SK-N-SH (cell line): ENCODE results near the gene IQSEC1. TPM values are rescaled to one million over a fixed set of nuclear protein-coding genes. Genes with fewer than 3 reads are reported as not detected.
A peak's percentile ranks its signal among the peaks of the same experiment; 100 is the strongest.

Source experiments
- CTCF ChIA-PET: fragments of 300-600, 350-600 bp; formaldehyde crosslinking; extraction: SDS; loops from one replicate; lab custom pipeline; 2021; lab: Yijun Ruan, JAX
- POLR2A ChIA-PET: fragments of 350-600 bp; sonication (Branson Sonifier 250); formaldehyde crosslinking; extraction: SDS; loops from one replicate; lab custom pipeline; 2020; ENCODE audit warnings: antibody characterized with exemption, inconsistent platforms; lab: Yijun Ruan, JAX
- DNase-seq: peaks from one replicate; pipeline ENCODE4 v3.0.0; 2012
- H2AFZ ChIP-seq: fragments of 200-600 bp; sonication (generic); 2 replicates; pipeline ENCODE4 v1.8.1; 2016; ENCODE audit warnings: antibody characterized with exemption, mild to moderate bottlenecking, low read depth
- H3F3A ChIP-seq: fragments of 200-600 bp; sonication (generic); replicated peaks from 2 replicates; pipeline ENCODE3; 2016; ENCODE audit warnings: antibody characterized with exemption, mild to moderate bottlenecking; ENCODE audit not compliant: insufficient read depth
- H3K27ac ChIP-seq, 2 experiments: fragments of 200-500 bp in 1 of 2; fragments of 200-600 bp in 1 of 2; sonication (Bioruptor generic) in 1 of 2; sonication (generic), shearing (Covaris generic) in 1 of 2; 2 replicates each; pipeline versions ENCODE4 v1.5.1 to v1.6.1; 2014 to 2016; ENCODE audit warnings: low read depth in 2 of 2, inconsistent platforms in 1 of 2, low read length in 1 of 2, mild to moderate bottlenecking in 1 of 2, mixed read lengths in 1 of 2
- H3K27me3 ChIP-seq: fragments of 200-600 bp; sonication (generic), shearing (Covaris generic); 2 replicates; pipeline ENCODE4 v1.6.1; 2016; ENCODE audit warnings: mixed run types; ENCODE audit not compliant: insufficient read depth
- H3K36me3 ChIP-seq, 2 experiments: fragments of 200-500 bp in 1 of 2; fragments of 200-600 bp in 1 of 2; sonication (Bioruptor generic) in 1 of 2; sonication (generic) in 1 of 2; replicated peaks in 1 of 2; 2 replicates each; pipeline versions ENCODE3 to v1.5.1; 2014 to 2016; ENCODE audit warnings: low read length in 1 of 2, mild to moderate bottlenecking in 1 of 2; ENCODE audit not compliant: insufficient read depth in 2 of 2, control insufficient read depth in 1 of 2
- H3K4me1 ChIP-seq, 2 experiments: fragments of 200-500 bp in 1 of 2; fragments of 200-600 bp in 1 of 2; sonication (Bioruptor generic) in 1 of 2; sonication (generic), shearing (Covaris generic) in 1 of 2; 2 replicates each; pipeline versions ENCODE4 v1.5.1 to v1.6.1; 2014 to 2016; ENCODE audit warnings: low read depth in 1 of 2, low read length in 1 of 2, mixed run types in 1 of 2; ENCODE audit not compliant: insufficient read depth in 2 of 2, control insufficient read depth in 1 of 2
- H3K4me2 ChIP-seq: fragments of 200-600 bp; sonication (generic), shearing (Covaris generic); 2 replicates; pipeline ENCODE4 v1.6.1; 2017; ENCODE audit warnings: mixed run types
- H3K4me3 ChIP-seq, 2 experiments: fragments of 200-500 bp in 1 of 2; fragments of 200-600 bp in 1 of 2; sonication (Bioruptor generic) in 1 of 2; sonication (generic), shearing (Covaris generic) in 1 of 2; 2 replicates each; pipeline versions ENCODE4 v1.5.1 to v1.8.1; 2014 to 2016; ENCODE audit warnings: low read depth in 2 of 2, inconsistent platforms in 1 of 2, low read length in 1 of 2, mild to moderate bottlenecking in 1 of 2, mixed read lengths in 1 of 2, moderate library complexity in 1 of 2
- H3K79me2 ChIP-seq: fragments of 200-600 bp; sonication (generic); 2 replicates; pipeline ENCODE4 v1.8.1; 2017; ENCODE audit warnings: mild to moderate bottlenecking; ENCODE audit not compliant: insufficient read depth
- H3K9ac ChIP-seq: fragments of 200-600 bp; sonication (generic); 2 replicates; pipeline ENCODE4 v1.6.1; 2017; ENCODE audit warnings: mixed run types
- H3K9me2 ChIP-seq: fragments of 200-600 bp; sonication (generic); 2 replicates; pipeline ENCODE4 v1.6.1; 2017; ENCODE audit warnings: mixed run types
- H3K9me3 ChIP-seq: fragments of 200-600 bp; sonication (generic); 2 replicates; pipeline ENCODE4 v1.6.1; 2017; ENCODE audit warnings: mixed run types, mild to moderate bottlenecking, moderate library complexity
- H4K20me1 ChIP-seq: fragments of 200-600 bp; sonication (generic); 2 replicates; pipeline ENCODE4 v1.6.1; 2017; ENCODE audit warnings: mild to moderate bottlenecking, mixed run types; ENCODE audit not compliant: insufficient read depth
- CHD2 ChIP-seq: fragments of 150-350 bp; IDR thresholded peaks from 2 replicates; pipeline ENCODE4 v1.6.1; 2018; ENCODE audit warnings: low read length; ENCODE audit not compliant: partially characterized antibody
- ELF1 ChIP-seq: IDR thresholded peaks from 2 replicates; pipeline ENCODE4 v1.4.0; 2012
- EP300 ChIP-seq, 2 experiments: IDR thresholded peaks; 2 replicates each; pipeline versions ENCODE4 v1.4.0 to v1.6.1; 2012; ENCODE audit warnings: borderline replicate concordance in 1 of 2, low read depth in 1 of 2, low read length in 1 of 2
- FOSL2 ChIP-seq: IDR thresholded peaks from 2 replicates; pipeline ENCODE4 v1.4.0; 2012; ENCODE audit warnings: low read depth, mild to moderate bottlenecking, moderate library complexity, borderline replicate concordance
- FOXJ3 ChIP-seq: sonication (generic); formaldehyde crosslinking; IDR thresholded peaks from 2 replicates; pipeline ENCODE4 v1.5.1; 2020; ENCODE audit warnings: mild to moderate bottlenecking, missing genetic modification reagents
- FOXM1 ChIP-seq: IDR thresholded peaks from 2 replicates; pipeline ENCODE4 v1.4.0; 2012; ENCODE audit warnings: low read depth, mild to moderate bottlenecking
- GATA2 ChIP-seq: sonication (generic); formaldehyde crosslinking; IDR thresholded peaks from 2 replicates; pipeline ENCODE4 v1.5.0; 2020; ENCODE audit warnings: mild to moderate bottlenecking, missing genetic modification reagents
- NFIC ChIP-seq: IDR thresholded peaks from 2 replicates; pipeline ENCODE4 v1.4.0; 2012; ENCODE audit warnings: borderline replicate concordance
- NRF1 ChIP-seq: IDR thresholded peaks from 2 replicates; pipeline ENCODE4 v1.6.1; 2012; ENCODE audit warnings: low read depth, mild to moderate bottlenecking, low read length
- POLR2AphosphoS5 ChIP-seq: IDR thresholded peaks from 2 replicates; pipeline ENCODE4 v1.6.1; 2012; ENCODE audit warnings: low read depth, low read length
- RAD21 ChIP-seq: IDR thresholded peaks from 2 replicates; pipeline ENCODE4 v1.6.1; 2012; ENCODE audit warnings: mild to moderate bottlenecking, low read length
- RCOR1 ChIP-seq: fragments of 150-350 bp; IDR thresholded peaks from 2 replicates; pipeline ENCODE4 v1.6.1; 2017; ENCODE audit warnings: antibody characterized with exemption, low read length
- RFX5 ChIP-seq: IDR thresholded peaks from 2 replicates; pipeline ENCODE4 v1.6.1; 2012; ENCODE audit warnings: mild to moderate bottlenecking, improper control_type of control experiment, low read length
- RXRA ChIP-seq: IDR thresholded peaks from 2 replicates; pipeline ENCODE4 v1.4.0; 2012; ENCODE audit warnings: low read depth, mild to moderate bottlenecking, borderline replicate concordance
- SIN3A ChIP-seq: IDR thresholded peaks from 2 replicates; pipeline ENCODE4 v1.6.1; 2012; ENCODE audit warnings: low read depth, mild to moderate bottlenecking, low read length, moderate library complexity, borderline replicate concordance
- TCF12 ChIP-seq: IDR thresholded peaks from 2 replicates; pipeline ENCODE4 v1.4.0; 2012
- WGBS: methylation state at CpG from one replicate; pipeline ENCODE4 v1.1.6; 2017; ENCODE audit warnings: low lambda C conversion rate; 5-methylcytosine and 5-hydroxymethylcytosine counted together
- polyA plus RNA-seq, 3 experiments: library from polyadenylated mRNA; depleted of rRNA; stranded (reverse); fragments of >200 nt; gene quantifications; 2 replicates each; pipeline ENCODE4 v1.2.3, GENCODE V29; 2012
- TF ChIP-seq, protein P1 (sequence below): IDR thresholded peaks from 2 replicates; pipeline ENCODE4 v1.4.0; 2012; ENCODE audit warnings: low read depth, borderline replicate concordance
- TF ChIP-seq, protein P2 (sequence below): fragments of 150-350 bp; IDR thresholded peaks from 2 replicates; pipeline ENCODE4 v1.6.1; 2016; ENCODE audit warnings: mild to moderate bottlenecking, low read depth, low read length
- TF ChIP-seq, protein P3 (sequence below): fragments of 150-350 bp; IDR thresholded peaks from 2 replicates; pipeline ENCODE4 v1.6.1; 2017; ENCODE audit warnings: antibody characterized with exemption, low read length, low read depth, borderline replicate concordance
- TF ChIP-seq, protein P4 (sequence below): IDR thresholded peaks from 2 replicates; pipeline ENCODE4 v1.4.0; 2012; ENCODE audit warnings: low read depth
- TF ChIP-seq, protein P5 (sequence below): fragments of 200-600 bp; sonication (generic); IDR thresholded peaks from 2 replicates; pipeline ENCODE4 v1.6.1; 2017; ENCODE audit warnings: antibody characterized with exemption, mild to moderate bottlenecking, moderate library complexity
- TF ChIP-seq, protein P6 (sequence below): IDR thresholded peaks from 2 replicates; pipeline ENCODE4; 2012

The IQSEC1 gene
- polyA plus RNA-seq, 1 of the 3 experiments (the other 2 are of a cell fraction) = 6.2 TPM

DNA sequence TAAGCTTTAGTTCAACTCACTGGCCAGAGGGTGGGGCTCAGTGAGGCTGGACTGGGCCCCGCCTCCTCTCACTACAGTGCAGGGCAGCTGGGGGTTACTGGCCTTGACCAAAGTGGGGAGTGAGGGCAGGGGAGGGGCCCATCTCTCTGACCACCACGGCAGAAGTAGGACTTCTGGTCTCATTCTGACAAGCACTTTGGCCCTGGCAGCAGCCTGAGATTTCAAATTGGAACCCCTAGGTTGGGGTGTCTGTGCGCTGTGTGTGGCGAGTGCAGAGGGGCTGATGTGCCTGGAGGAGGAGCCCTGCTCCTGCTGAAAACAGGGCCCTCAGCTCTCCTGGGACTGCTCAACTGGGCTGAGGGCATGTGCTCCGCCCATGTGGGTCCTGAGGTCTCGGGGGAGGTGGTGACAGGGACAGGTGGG is 171.6 kb downstream of the IQSEC1 start:
- Histone ChIP-seq H2AFZ (no peak overlapping the region), H3K27me3 (no peaks in the 10 kb centered on the region), H3K9ac (no peak overlapping the region), H3K4me3 (no peak overlapping the region), H3K9me2 (no peaks in the 10 kb centered on the region), H3K4me2 (no peak overlapping the region), H3K27ac (no peak overlapping the region), H3K79me2 (no peaks in the 10 kb centered on the region), H3K9me3 (no peaks in the 10 kb centered on the region), H3K36me3 (peaks cover 0 to 30% of the 10 kb centered on the region in 2 experiments), H3K4me1 (no peaks in the 10 kb centered on the region), H3F3A (no peaks in the 10 kb centered on the region), H4K20me1 (no peaks in the 10 kb centered on the region)
- CTCF ChIA-PET = interaction anchor here (0.7 to 8.6 kb wide), 6 partner anchors 10 to 82 kb away, joined by 3 to 43 read pairs (median 3); no protein-coding TSS in a partner anchor
- TF ChIP-seq GATA2 (CRISPR knock-in tag) (no peak), RAD21 (peak; percentile 35; the same call in 1 of the 2 replicates)
- TF ChIP-seq, protein P1, sequence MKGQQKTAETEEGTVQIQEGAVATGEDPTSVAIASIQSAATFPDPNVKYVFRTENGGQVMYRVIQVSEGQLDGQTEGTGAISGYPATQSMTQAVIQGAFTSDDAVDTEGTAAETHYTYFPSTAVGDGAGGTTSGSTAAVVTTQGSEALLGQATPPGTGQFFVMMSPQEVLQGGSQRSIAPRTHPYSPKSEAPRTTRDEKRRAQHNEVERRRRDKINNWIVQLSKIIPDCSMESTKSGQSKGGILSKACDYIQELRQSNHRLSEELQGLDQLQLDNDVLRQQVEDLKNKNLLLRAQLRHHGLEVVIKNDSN = no peak
- WGBS = 95% methylated on average over 3 of the region's 6 CpGs
- no peak for DNase-seq
- POLR2A ChIA-PET = no interaction called here

DNA sequence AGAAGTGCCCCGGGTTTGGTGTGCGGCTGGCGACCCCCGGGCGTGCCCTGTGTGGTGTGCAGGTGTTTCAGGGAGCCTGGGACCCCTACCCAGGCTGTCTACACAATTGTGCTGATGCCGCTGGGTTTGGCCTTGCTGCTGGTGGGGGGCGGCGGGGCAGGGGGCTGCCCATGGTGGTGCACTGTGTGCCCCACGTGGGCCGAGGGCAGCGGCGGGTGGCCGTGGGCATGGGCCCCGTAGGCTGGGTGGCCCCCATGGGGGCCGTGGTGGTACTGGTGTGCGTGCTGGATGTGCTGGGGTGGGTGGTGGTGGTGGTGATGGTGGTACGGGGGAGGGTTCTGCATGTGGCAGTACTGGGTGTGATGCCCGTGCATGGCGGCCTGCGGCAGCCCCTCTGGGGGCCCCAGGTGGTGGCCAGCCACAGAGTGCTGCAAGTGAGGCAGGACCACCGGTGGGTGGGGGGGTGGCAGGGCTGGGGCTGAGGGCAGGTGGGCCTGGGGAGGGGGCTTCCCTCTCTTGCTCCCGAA is 172.3 kb downstream of the IQSEC1 start:
- Histone ChIP-seq H3K4me3 (no peak overlapping the region), H3K4me2 (no peak overlapping the region), H3K27ac (no peak overlapping the region), H3K4me1 (no peaks in the 10 kb centered on the region), H3K9ac (no peak overlapping the region), H3K27me3 (no peaks in the 10 kb centered on the region), H2AFZ (no peak overlapping the region), H3K9me3 (no peaks in the 10 kb centered on the region), H3F3A (no peaks in the 10 kb centered on the region), H3K9me2 (no peaks in the 10 kb centered on the region), H4K20me1 (no peaks in the 10 kb centered on the region), H3K79me2 (no peaks in the 10 kb centered on the region), H3K36me3 (peaks cover 0 to 28% of the 10 kb centered on the region in 2 experiments)
- DNase-seq = no peak
- CTCF ChIA-PET = interaction anchor here (0.7 to 8.6 kb wide), 5 partner anchors 9 to 83 kb away, joined by 3 to 43 read pairs (median 3); no protein-coding TSS in a partner anchor
- TF ChIP-seq TCF12 (no peak), FOXM1 (no peak), FOSL2 (no peak), POLR2AphosphoS5 (no peak), ELF1 (no peak), SIN3A (no peak), CHD2 (no peak), FOXJ3 (CRISPR knock-in tag) (no peak), EP300 (IDR thresholded peaks at IDR 0.05; ENCODE audit: borderline replicate concordance in 1 of 2, low read depth in 1 of 2, low read length in 1 of 2) (no peak), RCOR1 (no peak), RFX5 (no peak), NRF1 (no peak), RXRA (no peak), NFIC (no peak)
- TF ChIP-seq, protein P2, sequence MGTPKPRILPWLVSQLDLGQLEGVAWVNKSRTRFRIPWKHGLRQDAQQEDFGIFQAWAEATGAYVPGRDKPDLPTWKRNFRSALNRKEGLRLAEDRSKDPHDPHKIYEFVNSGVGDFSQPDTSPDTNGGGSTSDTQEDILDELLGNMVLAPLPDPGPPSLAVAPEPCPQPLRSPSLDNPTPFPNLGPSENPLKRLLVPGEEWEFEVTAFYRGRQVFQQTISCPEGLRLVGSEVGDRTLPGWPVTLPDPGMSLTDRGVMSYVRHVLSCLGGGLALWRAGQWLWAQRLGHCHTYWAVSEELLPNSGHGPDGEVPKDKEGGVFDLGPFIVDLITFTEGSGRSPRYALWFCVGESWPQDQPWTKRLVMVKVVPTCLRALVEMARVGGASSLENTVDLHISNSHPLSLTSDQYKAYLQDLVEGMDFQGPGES = no peak
- TF ChIP-seq, protein P3, sequence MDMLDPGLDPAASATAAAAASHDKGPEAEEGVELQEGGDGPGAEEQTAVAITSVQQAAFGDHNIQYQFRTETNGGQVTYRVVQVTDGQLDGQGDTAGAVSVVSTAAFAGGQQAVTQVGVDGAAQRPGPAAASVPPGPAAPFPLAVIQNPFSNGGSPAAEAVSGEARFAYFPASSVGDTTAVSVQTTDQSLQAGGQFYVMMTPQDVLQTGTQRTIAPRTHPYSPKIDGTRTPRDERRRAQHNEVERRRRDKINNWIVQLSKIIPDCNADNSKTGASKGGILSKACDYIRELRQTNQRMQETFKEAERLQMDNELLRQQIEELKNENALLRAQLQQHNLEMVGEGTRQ = no peak
- TF ChIP-seq, protein P4, sequence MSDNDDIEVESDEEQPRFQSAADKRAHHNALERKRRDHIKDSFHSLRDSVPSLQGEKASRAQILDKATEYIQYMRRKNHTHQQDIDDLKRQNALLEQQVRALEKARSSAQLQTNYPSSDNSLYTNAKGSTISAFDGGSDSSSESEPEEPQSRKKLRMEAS = no peak
- TF ChIP-seq, protein P1 = no peak
- TF ChIP-seq, protein P5, sequence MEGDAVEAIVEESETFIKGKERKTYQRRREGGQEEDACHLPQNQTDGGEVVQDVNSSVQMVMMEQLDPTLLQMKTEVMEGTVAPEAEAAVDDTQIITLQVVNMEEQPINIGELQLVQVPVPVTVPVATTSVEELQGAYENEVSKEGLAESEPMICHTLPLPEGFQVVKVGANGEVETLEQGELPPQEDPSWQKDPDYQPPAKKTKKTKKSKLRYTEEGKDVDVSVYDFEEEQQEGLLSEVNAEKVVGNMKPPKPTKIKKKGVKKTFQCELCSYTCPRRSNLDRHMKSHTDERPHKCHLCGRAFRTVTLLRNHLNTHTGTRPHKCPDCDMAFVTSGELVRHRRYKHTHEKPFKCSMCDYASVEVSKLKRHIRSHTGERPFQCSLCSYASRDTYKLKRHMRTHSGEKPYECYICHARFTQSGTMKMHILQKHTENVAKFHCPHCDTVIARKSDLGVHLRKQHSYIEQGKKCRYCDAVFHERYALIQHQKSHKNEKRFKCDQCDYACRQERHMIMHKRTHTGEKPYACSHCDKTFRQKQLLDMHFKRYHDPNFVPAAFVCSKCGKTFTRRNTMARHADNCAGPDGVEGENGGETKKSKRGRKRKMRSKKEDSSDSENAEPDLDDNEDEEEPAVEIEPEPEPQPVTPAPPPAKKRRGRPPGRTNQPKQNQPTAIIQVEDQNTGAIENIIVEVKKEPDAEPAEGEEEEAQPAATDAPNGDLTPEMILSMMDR = no peak
- TF ChIP-seq, protein P6, sequence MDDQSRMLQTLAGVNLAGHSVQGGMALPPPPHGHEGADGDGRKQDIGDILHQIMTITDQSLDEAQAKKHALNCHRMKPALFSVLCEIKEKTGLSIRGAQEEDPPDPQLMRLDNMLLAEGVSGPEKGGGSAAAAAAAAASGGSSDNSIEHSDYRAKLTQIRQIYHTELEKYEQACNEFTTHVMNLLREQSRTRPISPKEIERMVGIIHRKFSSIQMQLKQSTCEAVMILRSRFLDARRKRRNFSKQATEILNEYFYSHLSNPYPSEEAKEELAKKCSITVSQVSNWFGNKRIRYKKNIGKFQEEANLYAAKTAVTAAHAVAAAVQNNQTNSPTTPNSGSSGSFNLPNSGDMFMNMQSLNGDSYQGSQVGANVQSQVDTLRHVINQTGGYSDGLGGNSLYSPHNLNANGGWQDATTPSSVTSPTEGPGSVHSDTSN = no peak
- WGBS = 82% methylated on average over 1 of the region's 22 CpGs
- POLR2A ChIA-PET = no interaction called here
